IMR-90 (cell line): ENCODE results near the gene PTPRG. TPM values are rescaled to one million over a fixed set of nuclear protein-coding genes. Genes with fewer than 3 reads are reported as not detected.

ENCODE experiments used
- ATAC-seq: fragments of 200-7000 bp; cut with Tn5 transposase; 2 replicates; pipeline ENCODE4 v1.9.1; 2020; ENCODE audit warnings: low read depth, mild to moderate bottlenecking, moderate library complexity
- BruUV-seq: library from RNA; stranded (reverse); fragments of 400-500 nt; replicated peaks from 2 replicates; lab custom pipeline; 2021; lab: Mats Ljungman, UMichigan
- CTCF ChIA-PET: fragments of 300-600 bp; formaldehyde crosslinking; extraction: SDS; loops from one replicate; lab custom pipeline; 2021; ENCODE audit warnings: antibody characterized with exemption; lab: Yijun Ruan, JAX
- POLR2A ChIA-PET: fragments of 300-600 bp; sonication (Branson Sonifier 250); formaldehyde crosslinking; loops from one replicate; lab custom pipeline; 2022; ENCODE audit warnings: antibody characterized with exemption; ENCODE audit not compliant: unreplicated experiment; lab: Charles Lee
- DNase-seq: peaks from one replicate; pipeline ENCODE4 v3.0.0; 2013
- H2AFZ ChIP-seq: replicated peaks from 2 replicates; pipeline ENCODE3; 2013; ENCODE audit warnings: low read length, mild to moderate bottlenecking; ENCODE audit not compliant: poor library complexity
- H2AK5ac ChIP-seq: 2 replicates; pipeline ENCODE4 v1.6.1; 2013; ENCODE audit warnings: low read depth, low read length, inconsistent platforms
- H2AK9ac ChIP-seq: replicated peaks from 2 replicates; pipeline ENCODE3; 2013; ENCODE audit warnings: mild to moderate bottlenecking, low read depth, low read length, moderate library complexity; ENCODE audit not compliant: poor library complexity
- H2BK120ac ChIP-seq: 2 replicates; pipeline ENCODE4 v1.6.1; 2013; ENCODE audit warnings: low read depth, low read length, inconsistent platforms
- H2BK15ac ChIP-seq: 3 replicates; pipeline ENCODE4 v1.6.1; 2013; ENCODE audit warnings: low read depth, low read length, inconsistent platforms
- H2BK20ac ChIP-seq: 2 replicates; pipeline ENCODE4 v1.6.1; 2013; ENCODE audit warnings: low read depth, mild to moderate bottlenecking, inconsistent platforms, low read length, moderate library complexity
- H2BK5ac ChIP-seq: 2 replicates; pipeline ENCODE4 v1.6.1; 2013; ENCODE audit warnings: mild to moderate bottlenecking, low read depth, low read length, inconsistent platforms; ENCODE audit not compliant: poor library complexity, severe bottlenecking
- H3K14ac ChIP-seq: replicated peaks from 2 replicates; pipeline ENCODE4 v1.6.1; 2013; ENCODE audit warnings: low read depth, low read length, inconsistent platforms
- H3K18ac ChIP-seq: 2 replicates; pipeline ENCODE4 v1.6.1; 2013; ENCODE audit warnings: low read depth, low read length, control low read depth
- H3K23ac ChIP-seq: 2 replicates; pipeline ENCODE4 v1.6.1; 2013; ENCODE audit warnings: low read depth, low read length, inconsistent platforms
- H3K27ac ChIP-seq: 2 replicates; pipeline ENCODE4 v1.5.1; 2013; ENCODE audit warnings: mild to moderate bottlenecking, control low read depth, low read length; ENCODE audit not compliant: insufficient read depth
- H3K27me3 ChIP-seq: 2 replicates; pipeline ENCODE4 v1.6.1; 2013; ENCODE audit warnings: low read length; ENCODE audit not compliant: control insufficient read depth, insufficient read depth
- H3K36me3 ChIP-seq: 2 replicates; pipeline ENCODE4 v1.6.1; 2013; ENCODE audit warnings: low read length, mixed read lengths; ENCODE audit not compliant: control insufficient read depth, insufficient read depth
- H3K4ac ChIP-seq: 2 replicates; pipeline ENCODE4 v1.6.1; 2013; ENCODE audit warnings: low read depth, low read length, inconsistent platforms
- H3K4me1 ChIP-seq: 2 replicates; pipeline ENCODE4 v1.6.1; 2013; ENCODE audit warnings: low read length, mixed read lengths; ENCODE audit not compliant: control insufficient read depth, insufficient read depth
- H3K4me2 ChIP-seq: 2 replicates; pipeline ENCODE4 v1.6.1; 2013; ENCODE audit warnings: low read depth, mild to moderate bottlenecking, control low read depth, low read length, moderate library complexity
- H3K4me3 ChIP-seq: 2 replicates; pipeline ENCODE4 v1.5.1; 2013; ENCODE audit warnings: low read depth, mild to moderate bottlenecking, control low read depth, low read length, moderate library complexity; ENCODE audit not compliant: insufficient read depth
- H3K56ac ChIP-seq: 2 replicates; pipeline ENCODE4 v1.6.1; 2013; ENCODE audit warnings: low read length, inconsistent platforms; ENCODE audit not compliant: insufficient read depth; ENCODE audit errors: extremely low read depth
- H3K79me1 ChIP-seq, 2 experiments: 2 replicates each; pipeline ENCODE4 v1.6.1; 2013; ENCODE audit warnings: low read length in 2 of 2, inconsistent platforms in 1 of 2, low read depth in 1 of 2
- H3K9ac ChIP-seq: 2 replicates; pipeline ENCODE4 v1.6.1; 2013; ENCODE audit warnings: low read depth, low read length, control low read depth
- H3K9me1 ChIP-seq: 2 replicates; pipeline ENCODE4 v1.6.1; 2013; ENCODE audit warnings: low read length, inconsistent platforms; ENCODE audit not compliant: insufficient read depth
- H3K9me3 ChIP-seq: 2 replicates; pipeline ENCODE4 v1.6.1; 2013; ENCODE audit warnings: low read length; ENCODE audit not compliant: control insufficient read depth, insufficient read depth
- H4K20me1 ChIP-seq: 2 replicates; pipeline ENCODE4 v1.6.1; 2013; ENCODE audit warnings: low read length, inconsistent platforms; ENCODE audit not compliant: insufficient read depth
- H4K5ac ChIP-seq: 2 replicates; pipeline ENCODE4 v1.6.1; 2013; ENCODE audit warnings: mild to moderate bottlenecking, low read depth, low read length, control low read depth
- H4K8ac ChIP-seq, 2 experiments: 2 replicates each; pipeline ENCODE4 v1.6.1; 2013; ENCODE audit warnings: low read depth in 2 of 2, low read length in 2 of 2, control low read depth in 1 of 2, inconsistent platforms in 1 of 2
- H4K91ac ChIP-seq: 2 replicates; pipeline ENCODE4 v1.6.1; 2013; ENCODE audit warnings: low read depth, low read length, inconsistent platforms; ENCODE audit not compliant: insufficient read depth
- BHLHE40 ChIP-seq: fragments of 150-350 bp; IDR thresholded peaks from 2 replicates; pipeline ENCODE4 v1.6.1; 2016; ENCODE audit warnings: mild to moderate bottlenecking, low read depth, low read length
- CEBPB ChIP-seq: IDR thresholded peaks from 2 replicates; pipeline ENCODE4 v1.6.1; 2012; ENCODE audit warnings: low read depth, low read length, improper control_type of control experiment
- CHD1 ChIP-seq: IDR thresholded peaks from 2 replicates; pipeline ENCODE4 v1.6.1; 2012; ENCODE audit warnings: low read depth, low read length, improper control_type of control experiment
- ELK1 ChIP-seq: fragments of 150-350 bp; IDR thresholded peaks from 2 replicates; pipeline ENCODE4 v1.6.1; 2016; ENCODE audit warnings: low read depth, mild to moderate bottlenecking, low read length, moderate library complexity, borderline replicate concordance
- FOS ChIP-seq: fragments of 150-350 bp; IDR thresholded peaks from 2 replicates; pipeline ENCODE4 v1.6.1; 2016; ENCODE audit warnings: low read depth, low read length
- MAFK ChIP-seq: IDR thresholded peaks from 2 replicates; pipeline ENCODE4 v1.6.1; 2012; ENCODE audit warnings: low read depth, low read length, improper control_type of control experiment
- MAZ ChIP-seq: IDR thresholded peaks from 2 replicates; pipeline ENCODE4 v1.6.1; 2012; ENCODE audit warnings: low read depth, mild to moderate bottlenecking, low read length, improper control_type of control experiment, moderate library complexity, borderline replicate concordance
- MXI1 ChIP-seq: IDR thresholded peaks from 2 replicates; pipeline ENCODE4 v1.6.1; 2012; ENCODE audit warnings: low read depth, mild to moderate bottlenecking, low read length, moderate library complexity, borderline replicate concordance
- NFE2L2 ChIP-seq: fragments of 150-350 bp; IDR thresholded peaks from 2 replicates; pipeline ENCODE4 v1.6.1; 2016; ENCODE audit warnings: low read depth, mild to moderate bottlenecking, low read length
- RAD21 ChIP-seq: IDR thresholded peaks from 2 replicates; pipeline ENCODE4 v1.6.1; 2012; ENCODE audit warnings: low read length, improper control_type of control experiment
- RCOR1 ChIP-seq: IDR thresholded peaks from 2 replicates; pipeline ENCODE4 v1.6.1; 2012; ENCODE audit warnings: mild to moderate bottlenecking, low read length, improper control_type of control experiment; ENCODE audit not compliant: insufficient replicate concordance
- SMC3 ChIP-seq: fragments of 150-350 bp; IDR thresholded peaks from 2 replicates; pipeline ENCODE4 v1.6.1; 2016; ENCODE audit warnings: low read depth, mild to moderate bottlenecking, antibody characterized with exemption, low read length, moderate library complexity
- USF2 ChIP-seq: fragments of 150-350 bp; IDR thresholded peaks from 2 replicates; pipeline ENCODE4 v1.6.1; 2017; ENCODE audit warnings: mild to moderate bottlenecking, antibody characterized with exemption, low read length, low read depth
- WGBS, 2 experiments: methylation state at CpG; one replicate each; pipeline versions ENCODE4 v1.1.5 to v1.1.7; 2013; ENCODE audit warnings: missing lambda C conversion rate in 2 of 2; ENCODE audit not compliant: insufficient read length in 1 of 2; ENCODE audit errors: extremely low coverage in 2 of 2; 5-methylcytosine and 5-hydroxymethylcytosine counted together
- dilution Hi-C: fragments of 300-500 bp; cut with HindIII; formaldehyde crosslinking; loops from one replicate; pipeline ENCODE4 v1.14.3; 2018; ENCODE audit warnings: low sequenced_read_pairs; ENCODE audit not compliant: unreplicated experiment
- in situ Hi-C: fragments of 300-500 bp; cut with MboI; formaldehyde crosslinking; loops from 3 replicates; pipeline ENCODE4 v1.14.3; 2019; ENCODE audit warnings: low sequenced_read_pairs, inconsistent platforms, mixed read lengths
- intact Hi-C: fragments of 100-400 bp; cut with micrococcal nuclease; formaldehyde crosslinking; loops from 2 replicates; pipeline ENCODE4 v1.10.0; 2022
- polyA plus RNA-seq, 3 experiments: library from polyadenylated mRNA; depleted of rRNA; stranded (reverse); fragments of >200 nt; gene quantifications; 2 replicates each; pipeline ENCODE4 v1.2.3, GENCODE V29; 2012; ENCODE audit warnings: low replicate concordance in 1 of 3
- total RNA-seq: library from RNA; depleted of rRNA; stranded (reverse); fragments of >200 nt; gene quantifications from 2 replicates; pipeline ENCODE4 v1.2.3, GENCODE V29; 2012
- TF ChIP-seq, protein P1 (sequence below): conservative IDR thresholded peaks from 2 replicates; pipeline ENCODE4 v1.5.1; 2012; ENCODE audit warnings: mild to moderate bottlenecking, low read depth, low read length, improper control_type of control experiment

PTPRG gene
- total and polyA plus RNA-seq, 2 of the 4 experiments (the other 2 are of a cell fraction) = 7.7 to 31.0 TPM

GRCh38 chr3:62154457-62155148, 593.2 kb downstream of the PTPRG start:
- Histone ChIP-seq H2BK20ac (no peak overlapping the region), H2BK5ac (no peak overlapping the region), H4K8ac (no peak overlapping the region), H4K5ac (no peak overlapping the region), H3K4me1 (no peaks in the 10 kb centered on the region), H4K91ac (no peak overlapping the region), H2AFZ (no peak overlapping the region), H3K9me3 (no peaks in the 10 kb centered on the region), H4K20me1 (no peaks in the 10 kb centered on the region), H3K4me2 (no peak overlapping the region), H3K27me3 (no peaks in the 10 kb centered on the region), H3K4ac (no peak overlapping the region), H2BK15ac (no peak overlapping the region), H3K4me3 (no peak overlapping the region), H3K79me1 (peaks cover 0 to under 1% of the 10 kb centered on the region in 2 experiments; a peak in 1 of 4 replicates), H3K56ac (no peak overlapping the region), H3K18ac (no peak overlapping the region), H3K9me1 (peaks cover 3% of the 10 kb centered on the region; the same call in 1 of the 2 replicates), H3K9ac (no peak overlapping the region), H2AK9ac (no peak overlapping the region), H3K23ac (no peak overlapping the region), H2BK120ac (no peak overlapping the region), H2AK5ac (no peak overlapping the region), H3K14ac (no peak overlapping the region), H3K27ac (no peak overlapping the region), H3K36me3 (no peaks in the 10 kb centered on the region)
- ATAC-seq (no peak), DNase-seq (no peak)
- no TSS peak for BruUV-seq
- WGBS, 2 experiments = 92% methylated on average over 2 of the region's 13 CpGs; no CpG with 5 or more reads in 1 of the 2 experiments
- TF ChIP-seq USF2 = no peak
- TF ChIP-seq MAZ = no peak
- no peak for TF ChIP-seq RAD21
- no peak for TF ChIP-seq ELK1
- no peak for TF ChIP-seq CEBPB
- TF ChIP-seq FOS = no peak
- no peak for TF ChIP-seq BHLHE40
- TF ChIP-seq MXI1 = no peak
- no peak for TF ChIP-seq NFE2L2
- no peak for TF ChIP-seq SMC3
- no peak for TF ChIP-seq MAFK
- no peak for TF ChIP-seq RCOR1
- TF ChIP-seq CHD1 = no peak
- TF ChIP-seq, protein P1, sequence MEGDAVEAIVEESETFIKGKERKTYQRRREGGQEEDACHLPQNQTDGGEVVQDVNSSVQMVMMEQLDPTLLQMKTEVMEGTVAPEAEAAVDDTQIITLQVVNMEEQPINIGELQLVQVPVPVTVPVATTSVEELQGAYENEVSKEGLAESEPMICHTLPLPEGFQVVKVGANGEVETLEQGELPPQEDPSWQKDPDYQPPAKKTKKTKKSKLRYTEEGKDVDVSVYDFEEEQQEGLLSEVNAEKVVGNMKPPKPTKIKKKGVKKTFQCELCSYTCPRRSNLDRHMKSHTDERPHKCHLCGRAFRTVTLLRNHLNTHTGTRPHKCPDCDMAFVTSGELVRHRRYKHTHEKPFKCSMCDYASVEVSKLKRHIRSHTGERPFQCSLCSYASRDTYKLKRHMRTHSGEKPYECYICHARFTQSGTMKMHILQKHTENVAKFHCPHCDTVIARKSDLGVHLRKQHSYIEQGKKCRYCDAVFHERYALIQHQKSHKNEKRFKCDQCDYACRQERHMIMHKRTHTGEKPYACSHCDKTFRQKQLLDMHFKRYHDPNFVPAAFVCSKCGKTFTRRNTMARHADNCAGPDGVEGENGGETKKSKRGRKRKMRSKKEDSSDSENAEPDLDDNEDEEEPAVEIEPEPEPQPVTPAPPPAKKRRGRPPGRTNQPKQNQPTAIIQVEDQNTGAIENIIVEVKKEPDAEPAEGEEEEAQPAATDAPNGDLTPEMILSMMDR = no peak
- POLR2A ChIA-PET = no interaction called here
- CTCF ChIA-PET = no interaction called here
- in situ Hi-C loops = no loop called here
- intact Hi-C loops = no loop called here
- dilution Hi-C loops = no loop called here
